GM12878 (cell line): ENCODE data around the gene SPAG7. TPM values are rescaled to one million over a fixed set of nuclear protein-coding genes. Genes with fewer than 3 reads are reported as not detected.

ENCODE experiments used
- ATAC-seq: fragments of 200-7000 bp; cut with Tn5 transposase; 3 replicates; pipeline ENCODE4 v1.9.1; 2020; ENCODE audit warnings: mild to moderate bottlenecking, moderate library complexity
- BruUV-seq: library from RNA; stranded (reverse); fragments of 400-500 nt; replicated peaks from 2 replicates; lab custom pipeline; 2021; lab: Mats Ljungman, UMichigan
- CTCF ChIA-PET: fragments of 300-600 bp; sonication (Branson Sonifier 250); formaldehyde crosslinking; extraction: SDS; loops from one replicate; lab custom pipeline; 2021; ENCODE audit warnings: inconsistent platforms; lab: Yijun Ruan, JAX
- POLR2A ChIA-PET: fragments of 350-600 bp; formaldehyde crosslinking; extraction: SDS; loops from one replicate; lab custom pipeline; 2021; ENCODE audit warnings: inconsistent platforms; lab: Charles Lee
- RAD21 ChIA-PET: fragments of 300-600 bp; sonication (Branson Sonifier 250); formaldehyde crosslinking; loops from one replicate; lab custom pipeline; 2023; ENCODE audit warnings: antibody characterized with exemption; ENCODE audit not compliant: unreplicated experiment; lab: Charles Lee
- SMC1A ChIA-PET: fragments of 300-600 bp; sonication (Branson Sonifier 250); formaldehyde crosslinking; loops from one replicate; lab custom pipeline; 2023; ENCODE audit not compliant: unreplicated experiment, uncharacterized antibody; lab: Charles Lee
- DNase-seq: peaks from one replicate; pipeline ENCODE4 v3.0.0-alpha.2; 2011; ENCODE audit warnings: low read depth, low spot score
- FAIRE-seq: peaks from 3 replicates; lab custom pipeline; 2011; peaks lifted over from hg19 to GRCh38; lab: Jason Lieb, UNC
- H2AFZ ChIP-seq: 2 replicates; pipeline ENCODE4 v1.6.0; 2011; ENCODE audit warnings: low read depth, low read length, control low read depth; ENCODE audit not compliant: control insufficient read depth
- H3K27ac ChIP-seq: 2 replicates; pipeline ENCODE4 v1.5.1; 2011; ENCODE audit warnings: control low read depth; ENCODE audit not compliant: control insufficient read depth, insufficient read depth
- H3K27me3 ChIP-seq, 2 experiments: replicated peaks in 1 of 2; 2 replicates each; pipeline versions ENCODE4 v1.6.0 to v1.6.1; 2011; ENCODE audit warnings: low read length in 1 of 2; ENCODE audit not compliant: control insufficient read depth in 2 of 2, insufficient read depth in 2 of 2
- H3K36me3 ChIP-seq, 2 experiments: 2 replicates each; pipeline ENCODE4 v1.5.1; 2011; ENCODE audit warnings: low read length in 1 of 2; ENCODE audit not compliant: control insufficient read depth in 2 of 2, insufficient read depth in 2 of 2
- H3K4me1 ChIP-seq: 2 replicates; pipeline ENCODE4 v1.6.1; 2011; ENCODE audit warnings: mild to moderate bottlenecking, low read length, moderate library complexity, mixed read lengths; ENCODE audit not compliant: control insufficient read depth, insufficient read depth
- H3K4me2 ChIP-seq: 2 replicates; pipeline ENCODE4 v1.6.0; 2011; ENCODE audit warnings: control low read depth; ENCODE audit not compliant: control insufficient read depth, insufficient read depth
- H3K4me3 ChIP-seq: fragments of 200-600 bp; sonication (generic); 2 replicates; pipeline ENCODE4 v1.5.1; 2016
- H3K79me2 ChIP-seq: 2 replicates; pipeline ENCODE4 v1.6.0; 2011; ENCODE audit warnings: low read length; ENCODE audit not compliant: control insufficient read depth, insufficient read depth
- H3K9ac ChIP-seq: 2 replicates; pipeline ENCODE4 v1.8.0; 2011; ENCODE audit warnings: low read length, control low read depth, mixed read lengths; ENCODE audit not compliant: control insufficient read depth, insufficient read depth
- H3K9me3 ChIP-seq: replicated peaks from 3 replicates; pipeline ENCODE4 v1.5.1; 2011; ENCODE audit warnings: mild to moderate bottlenecking, low read length; ENCODE audit not compliant: control insufficient read depth, insufficient read depth
- H4K20me1 ChIP-seq: 2 replicates; pipeline ENCODE4 v1.6.0; 2011; ENCODE audit not compliant: control insufficient read depth, insufficient read depth
- POLR2A ChIP-seq: IDR thresholded peaks from 2 replicates; pipeline ENCODE4 v1.6.1; 2011; ENCODE audit warnings: low read depth, mild to moderate bottlenecking, low read length
- in situ Hi-C: fragments of 300-500 bp; cut with MboI; formaldehyde crosslinking; loops from 9 replicates; pipeline ENCODE4 v1.14.3; 2018; ENCODE audit warnings: mixed read lengths
- intact Hi-C: fragments of 100-400 bp; cut with micrococcal nuclease; formaldehyde crosslinking; loops from one replicate; pipeline ENCODE4 v1.14.2; 2022; ENCODE audit not compliant: unreplicated experiment
- polyA plus RNA-seq, 11 experiments: library from polyadenylated mRNA; depleted of rRNA in 4 of 11; unstranded in 6 of 11; stranded (reverse) in 5 of 11; fragments of >200 nt; fragmentation: Nextera tagmentation in 4 of 11; fragmentation: Illumina TruSeq in 1 of 11; extraction: Ambion mirVana in 4 of 11; extraction: Trizol in 1 of 11; gene quantifications; 1 replicate in 1 of 11; 2 replicates in 10 of 11; pipeline versions ENCODE4 v1.2.1 to v1.2.3, GENCODE V29; 2011 to 2016; ENCODE audit warnings: inconsistent platforms in 2 of 11, missing spikeins in 2 of 11, low read depth in 1 of 11
- total RNA-seq, 4 experiments: library from RNA; depleted of rRNA in 3 of 4; stranded (reverse); fragments of >200 nt in 3 of 4; fragmentation: Illumina TruSeq in 1 of 4; extraction: Trizol in 1 of 4; gene quantifications; 2 replicates each; pipeline versions ENCODE4 v1.2.1 to v1.2.3, GENCODE V29; 2013 to 2021
- TF ChIP-seq, protein P1 (sequence below): fragments of 150-350 bp; IDR thresholded peaks from 2 replicates; pipeline ENCODE4 v1.6.1; 2016; ENCODE audit warnings: low read depth, low read length

Gene SPAG7
- total and polyA plus RNA-seq, 10 of the 15 experiments (the other 5 are each of a cell fraction or from before 2014, with no cell fraction given) = 7.9 to 146 (median 88.7) TPM

DNA sequence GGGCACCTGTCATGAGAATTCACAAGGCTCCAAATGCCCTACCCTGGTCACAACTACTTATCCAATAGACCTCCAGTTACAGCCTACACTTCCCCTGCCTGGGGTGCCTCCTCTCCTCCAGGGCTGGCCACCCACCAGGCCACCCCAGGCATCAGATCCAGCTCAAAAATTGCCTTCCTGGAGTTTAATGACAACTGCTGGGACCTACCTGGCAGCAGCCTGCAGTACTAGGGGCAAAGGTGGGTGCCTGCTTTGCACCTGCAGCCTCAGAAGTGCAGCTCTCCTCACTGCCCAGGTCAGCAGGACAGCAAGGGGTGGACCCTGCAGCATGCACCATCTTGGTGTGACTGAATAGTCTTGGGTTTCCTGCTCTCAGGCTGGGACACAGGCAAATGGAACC lies 32.0 kb downstream of the SPAG7 start:
- ChIA-PET RAD21 (no interaction called here), SMC1A (no interaction called here), CTCF (interaction anchor here (1.0 kb wide), 1 partner anchor 27 kb away, joined by 3 read pairs; no protein-coding TSS in a partner anchor), POLR2A (interaction anchor here (0.5 to 1.3 kb wide), 3 partner anchors 15 to 122 kb away, joined by 3 to 4 read pairs (median 3); partner anchors contain the start of genes ENO3 and SPAG7)
- intact Hi-C loops (no loop called here), in situ Hi-C loops (no loop called here)
- H3K36me3 ChIP-seq = peaks cover 4 to 14% of the 10 kb centered on the region in 2 experiments; a peak in 3 of 4 replicates
- H3K79me2 ChIP-seq = peaks cover 25% of the 10 kb centered on the region
- H3K9ac ChIP-seq = no peak overlapping the region
- H2AFZ ChIP-seq = no peak overlapping the region
- H4K20me1 ChIP-seq = no peaks in the 10 kb centered on the region
- no peaks in the 10 kb centered on the region for H3K9me3 ChIP-seq
- no peak overlapping the region for H3K4me3 ChIP-seq
- no TSS peak for BruUV-seq
- H3K27ac ChIP-seq = no peak overlapping the region
- 0 out of 2 replicates have a peak, but pooled peaks have one; percentile 22 for TF ChIP-seq POLR2A
- TF ChIP-seq, protein P1, sequence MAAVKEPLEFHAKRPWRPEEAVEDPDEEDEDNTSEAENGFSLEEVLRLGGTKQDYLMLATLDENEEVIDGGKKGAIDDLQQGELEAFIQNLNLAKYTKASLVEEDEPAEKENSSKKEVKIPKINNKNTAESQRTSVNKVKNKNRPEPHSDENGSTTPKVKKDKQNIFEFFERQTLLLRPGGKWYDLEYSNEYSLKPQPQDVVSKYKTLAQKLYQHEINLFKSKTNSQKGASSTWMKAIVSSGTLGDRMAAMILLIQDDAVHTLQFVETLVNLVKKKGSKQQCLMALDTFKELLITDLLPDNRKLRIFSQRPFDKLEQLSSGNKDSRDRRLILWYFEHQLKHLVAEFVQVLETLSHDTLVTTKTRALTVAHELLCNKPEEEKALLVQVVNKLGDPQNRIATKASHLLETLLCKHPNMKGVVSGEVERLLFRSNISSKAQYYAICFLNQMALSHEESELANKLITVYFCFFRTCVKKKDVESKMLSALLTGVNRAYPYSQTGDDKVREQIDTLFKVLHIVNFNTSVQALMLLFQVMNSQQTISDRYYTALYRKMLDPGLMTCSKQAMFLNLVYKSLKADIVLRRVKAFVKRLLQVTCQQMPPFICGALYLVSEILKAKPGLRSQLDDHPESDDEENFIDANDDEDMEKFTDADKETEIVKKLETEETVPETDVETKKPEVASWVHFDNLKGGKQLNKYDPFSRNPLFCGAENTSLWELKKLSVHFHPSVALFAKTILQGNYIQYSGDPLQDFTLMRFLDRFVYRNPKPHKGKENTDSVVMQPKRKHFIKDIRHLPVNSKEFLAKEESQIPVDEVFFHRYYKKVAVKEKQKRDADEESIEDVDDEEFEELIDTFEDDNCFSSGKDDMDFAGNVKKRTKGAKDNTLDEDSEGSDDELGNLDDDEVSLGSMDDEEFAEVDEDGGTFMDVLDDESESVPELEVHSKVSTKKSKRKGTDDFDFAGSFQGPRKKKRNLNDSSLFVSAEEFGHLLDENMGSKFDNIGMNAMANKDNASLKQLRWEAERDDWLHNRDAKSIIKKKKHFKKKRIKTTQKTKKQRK = no peak
- no peaks in the 10 kb centered on the region for H3K27me3 ChIP-seq
- no peak for FAIRE-seq
- no peak for DNase-seq
- ATAC-seq = no peak
- H3K4me1 ChIP-seq = peaks cover 32% of the 10 kb centered on the region
- H3K4me2 ChIP-seq = no peak overlapping the region
